Activated CD4-positive, alpha-beta T cell treated with anti-CD3 and anti-CD28 coated beads, Interleukin-2, Interleukin-4, amounts not matched to agents 100 ng/mL and 50 ng/mL, durations not matched to agents 16 hours and 8 hours (primary cell): ENCODE data around the gene PRICKLE4.
"Not testable (repeated sequence)": the region's sequence is repeated elsewhere in the genome, so short reads cannot be mapped to it uniquely, and the experiment has no call there.

ENCODE experiments used
- DNase-seq: peaks from one replicate; pipeline ENCODE4 v3.0.0-alpha.2; 2020; ENCODE audit warnings: low spot score

Gene PRICKLE4

GRCh38 chr6:41798901-41799558 lies 18.4 kb downstream of the PRICKLE4 start:
- no peak for DNase-seq

GRCh38 chr6:41799559-41799911 lies 19.0 kb downstream of the PRICKLE4 start:
- no peak for DNase-seq

- DNase-seq, result no peak
These were observed 20.8 kb downstream of the PRICKLE4 start for GRCh38 chr6:41801380-41801779.

- no peak for DNase-seq
These were observed 25.5 kb downstream of the PRICKLE4 start for GRCh38 chr6:41805830-41806774.

- DNase-seq, result no peak
These were observed 30.5 kb downstream of the PRICKLE4 start for GRCh38 chr6:41811095-41811494.

- DNase-seq, result not testable (repeated sequence)
These were observed 31.4 kb downstream of the PRICKLE4 start for GRCh38 chr6:41811946-41812345.

- no peak for DNase-seq
These were observed 32.9 kb downstream of the PRICKLE4 start for GRCh38 chr6:41813469-41813868.

- DNase-seq, result no peak
These were observed 33.4 kb downstream of the PRICKLE4 start for GRCh38 chr6:41813956-41814355.

- DNase-seq, result no peak
These were observed 34.0 kb downstream of the PRICKLE4 start for GRCh38 chr6:41814629-41815028.

GRCh38 chr6:41815587-41815986 lies 35.0 kb downstream of the PRICKLE4 start:
- DNase-seq, result no peak

GRCh38 chr6:41818271-41819054 lies 37.9 kb downstream of the PRICKLE4 start:
- no peak for DNase-seq

GRCh38 chr6:41821266-41821665 lies 40.7 kb downstream of the PRICKLE4 start:
- DNase-seq, result no peak

- no peak for DNase-seq
These were observed 41.4 kb downstream of the PRICKLE4 start for GRCh38 chr6:41822021-41822420.

- no peak for DNase-seq
These were observed 42.6 kb downstream of the PRICKLE4 start for GRCh38 chr6:41823178-41823577.

- no peak for DNase-seq
These were observed 44.3 kb downstream of the PRICKLE4 start for GRCh38 chr6:41824571-41825569.

GRCh38 chr6:41826343-41827022 lies 45.9 kb downstream of the PRICKLE4 start:
- DNase-seq, result no peak

GRCh38 chr6:41832263-41832662 lies 51.7 kb downstream of the PRICKLE4 start:
- no peak for DNase-seq

- DNase-seq, result no peak
These were observed 55.6 kb downstream of the PRICKLE4 start for GRCh38 chr6:41836022-41836659.

- no peak for DNase-seq
These were observed 56.1 kb downstream of the PRICKLE4 start for GRCh38 chr6:41836660-41837052.
